ENCODE data around the gene VPS37C.

- no peak for TF ChIP-seq CTCF (IDR thresholded peaks at IDR 0.05; ENCODE audit: low read depth, low read length)
- TF ChIP-seq EZH2phosphoT487 (IDR thresholded peaks at IDR 0.05; ENCODE audit: low read depth): no peak
These were observed 41.7 kb downstream of the VPS37C start for GRCh38 chr11:61119571-61119970.

All from OCI-LY3 (cell line).